Activated gamma-delta T cell treated with anti-CD3 and anti-CD28 coated beads, Interleukin-2, amount 50 U/mL, for 16 hours (primary cell): ENCODE measurements around the gene CITED1.

Experiments used
- DNase-seq: peaks from one replicate; pipeline ENCODE4 v3.0.0-alpha.2; 2020; ENCODE audit warnings: low read depth

Gene CITED1

GRCh38 chrX:72308566-72309296, 3.0 kb upstream of the CITED1 start:
- DNase-seq: no peak

GRCh38 chrX:72308209-72308565, 2.5 kb upstream of the CITED1 start:
- no peak for DNase-seq

- no peak for DNase-seq
Observed at GRCh38 chrX:72307646-72308051, 1.9 kb upstream of the CITED1 start.

GRCh38 chrX:72306851-72307645, 1.3 kb upstream of the CITED1 start:
- DNase-seq: no peak

GRCh38 chrX:72306085-72306801, 529 bp upstream of the CITED1 start:
- no peak for DNase-seq

GRCh38 chrX:72304877-72305276, 837 bp downstream of the CITED1 start:
- no peak for DNase-seq

GRCh38 chrX:72301781-72302180, 3.9 kb downstream of the CITED1 start:
- DNase-seq: no peak

GRCh38 chrX:72299891-72300630, 5.7 kb downstream of the CITED1 start:
- DNase-seq: no peak

- DNase-seq: no peak
Observed at GRCh38 chrX:72297953-72298730, 7.6 kb downstream of the CITED1 start.

GRCh38 chrX:72296991-72297390, 8.7 kb downstream of the CITED1 start:
- no peak for DNase-seq

- no peak for DNase-seq
Observed at GRCh38 chrX:72295745-72296144, 10.0 kb downstream of the CITED1 start.

- DNase-seq: no peak
Observed at GRCh38 chrX:72294497-72294896, 11.2 kb downstream of the CITED1 start.

- no peak for DNase-seq
Observed at GRCh38 chrX:72282302-72282701, 23.4 kb downstream of the CITED1 start.

- no peak for DNase-seq
Observed at GRCh38 chrX:72280321-72280845, 25.3 kb downstream of the CITED1 start.

- no peak for DNase-seq
Observed at GRCh38 chrX:72276478-72276953, 29.2 kb downstream of the CITED1 start.

GRCh38 chrX:72274526-72274925, 31.2 kb downstream of the CITED1 start:
- no peak for DNase-seq

- no peak for DNase-seq
Observed at GRCh38 chrX:72273718-72274117, 32.0 kb downstream of the CITED1 start.

GRCh38 chrX:72272868-72273267, 32.8 kb downstream of the CITED1 start:
- DNase-seq: no peak

GRCh38 chrX:72271812-72272211, 33.9 kb downstream of the CITED1 start:
- no peak for DNase-seq

GRCh38 chrX:72271091-72271788, 34.5 kb downstream of the CITED1 start:
- no peak for DNase-seq
